GM18951 (cell line): Measurements from ENCODE around the gene CDKN2B-AS1.

Experiments used
- POLR2A ChIP-seq: IDR thresholded peaks from 4 replicates; pipeline ENCODE4 v1.6.1; 2011; ENCODE audit warnings: mild to moderate bottlenecking; ENCODE audit not compliant: insufficient read length, insufficient read depth; ENCODE audit errors: extremely low read depth
- in situ Hi-C: fragments of 300-500 bp; cut with MboI; formaldehyde crosslinking; loops from one replicate; pipeline ENCODE4 v1.12.0; 2022; ENCODE audit warnings: low sequenced_read_pairs, mixed read lengths, inconsistent platforms; ENCODE audit not compliant: unreplicated experiment

CDKN2B-AS1 gene

GRCh38 chr9:22165144-22165543, 170.6 kb downstream of the CDKN2B-AS1 start:
- in situ Hi-C loops: no loop called here

GRCh38 chr9:22169243-22169642, 174.7 kb downstream of the CDKN2B-AS1 start:
- TF ChIP-seq POLR2A: no peak
- in situ Hi-C loops: no loop called here

More at GRCh38 chr9:22165144-22165543, 170.6 kb downstream of the CDKN2B-AS1 start:
- TF ChIP-seq POLR2A: no peak

GRCh38 chr9:22169727-22170503, 175.3 kb downstream of the CDKN2B-AS1 start:
- in situ Hi-C loops: no loop called here
- TF ChIP-seq POLR2A: no peak
